ENCODE data around the gene ATP5MK.
"Not testable (repeated sequence)": the region's sequence is repeated elsewhere in the genome, so short reads cannot be mapped to it uniquely, and the experiment has no call there.

The ATP5MK gene

GRCh38 chr10:103428989-103429643 lies 32.8 kb upstream of the ATP5MK start:
- POLR2A ChIA-PET: no interaction called here
- TF ChIP-seq CTCF (IDR thresholded peaks at IDR 0.05; ENCODE audit: control extremely low read depth, extremely low read depth, low read depth, missing control alignments): no peak

GRCh38 chr10:103427866-103428265 lies 31.6 kb upstream of the ATP5MK start:
- TF ChIP-seq CTCF (IDR thresholded peaks at IDR 0.05; ENCODE audit: control extremely low read depth, extremely low read depth, low read depth, missing control alignments): no peak
- no peak for DNase-seq (ENCODE audit: extremely low spot score)
- ChIA-PET CTCF (interaction anchor here (2.0 to 4.8 kb wide), 2 partner anchors 11 to 53 kb away, joined by 6 to 32 read pairs; no protein-coding TSS in a partner anchor), POLR2A (no interaction called here)

More at GRCh38 chr10:103428989-103429643, 32.8 kb upstream of the ATP5MK start:
- CTCF ChIA-PET: interaction anchor here (1.0 kb wide), 1 partner anchor 12 kb away, joined by 5 read pairs; no protein-coding TSS in a partner anchor
- DNase-seq (ENCODE audit: extremely low spot score): no peak

GRCh38 chr10:103423748-103424147 lies 27.5 kb upstream of the ATP5MK start:
- ChIA-PET CTCF (interaction anchor here (0.8 to 4.8 kb wide), 8 partner anchors 7 to 262 kb away, joined by 3 to 32 read pairs (median 4); partner anchors contain the start of genes CALHM2 and NEURL1), POLR2A (no interaction called here)
- no peak for DNase-seq (ENCODE audit: extremely low spot score)
- TF ChIP-seq CTCF (IDR thresholded peaks at IDR 0.05; ENCODE audit: control extremely low read depth, extremely low read depth, low read depth, missing control alignments): no peak

- TF ChIP-seq CTCF (IDR thresholded peaks at IDR 0.05; ENCODE audit: control extremely low read depth, extremely low read depth, low read depth, missing control alignments): no peak
- ChIA-PET CTCF (interaction anchor here (1.1 to 9.0 kb wide), 6 partner anchors 30 to 145 kb away, joined by 3 to 135 read pairs (median 40); partner anchors contain the start of genes CALHM3 and NEURL1), POLR2A (interaction anchor here (0.6 kb wide), 1 partner anchor 50 kb away, joined by 3 read pairs; no protein-coding TSS in a partner anchor)
- DNase-seq (ENCODE audit: extremely low spot score): no peak
These were observed 22.8 kb upstream of the ATP5MK start for GRCh38 chr10:103419101-103419500.

GRCh38 chr10:103417601-103418000 lies 21.3 kb upstream of the ATP5MK start:
- ChIA-PET CTCF (interaction anchor here (1.1 to 9.0 kb wide), 15 partner anchors 8 to 500 kb away, joined by 3 to 135 read pairs (median 11); partner anchors contain the start of genes ATP5MK, CALHM2, CALHM3 and CNNM2), POLR2A (no interaction called here)
- no peak for TF ChIP-seq CTCF (IDR thresholded peaks at IDR 0.05; ENCODE audit: control extremely low read depth, extremely low read depth, low read depth, missing control alignments)
- no peak for DNase-seq (ENCODE audit: extremely low spot score)

GRCh38 chr10:103417148-103417469 lies 20.8 kb upstream of the ATP5MK start:
- CTCF ChIA-PET: interaction anchor here (1.1 to 9.0 kb wide), 16 partner anchors 9 to 500 kb away, joined by 3 to 135 read pairs (median 11); partner anchors contain the start of genes ATP5MK, CALHM2, CALHM3 and CNNM2
- POLR2A ChIA-PET: interaction anchor here (0.7 kb wide), 1 partner anchor 54 kb away, joined by 3 read pairs; no protein-coding TSS in a partner anchor
- DNase-seq (ENCODE audit: extremely low spot score): not testable (repeated sequence)
